Activated naive CD8-positive, alpha-beta T cell treated with anti-CD3 and anti-CD28 coated beads, Interleukin-2, amount 50 U/mL, for 16 hours (primary cell): ENCODE measurements around the gene CD244.
"Not testable (repeated sequence)": the region's sequence is repeated elsewhere in the genome, so short reads cannot be mapped to it uniquely, and the experiment has no call there.

Source experiments
- DNase-seq: peaks from one replicate; pipeline ENCODE4 v3.0.0-alpha.2; 2020; ENCODE audit warnings: low read depth, low spot score

Gene CD244

GRCh38 chr1:160879056-160879455 is 16.4 kb upstream of the CD244 start:
- no peak for DNase-seq

- no peak for DNase-seq
Observed at GRCh38 chr1:160877221-160877620, 14.5 kb upstream of the CD244 start.

- DNase-seq: no peak
Observed at GRCh38 chr1:160876311-160876710, 13.6 kb upstream of the CD244 start.

- DNase-seq: not testable (repeated sequence)
Observed at GRCh38 chr1:160875591-160875990, 12.9 kb upstream of the CD244 start.

- DNase-seq: no peak
Observed at GRCh38 chr1:160874935-160875334, 12.2 kb upstream of the CD244 start.

GRCh38 chr1:160868141-160868540 is 5.5 kb upstream of the CD244 start:
- no peak for DNase-seq

GRCh38 chr1:160867651-160868050 is 5.0 kb upstream of the CD244 start:
- not testable (repeated sequence) for DNase-seq

- no peak for DNase-seq
Observed at GRCh38 chr1:160866695-160867260, 4.1 kb upstream of the CD244 start.

GRCh38 chr1:160866001-160866694 is 3.5 kb upstream of the CD244 start:
- no peak for DNase-seq

GRCh38 chr1:160865337-160865736 is 2.6 kb upstream of the CD244 start:
- no peak for DNase-seq

GRCh38 chr1:160864173-160864572 is 1.5 kb upstream of the CD244 start:
- DNase-seq: no peak

GRCh38 chr1:160863774-160864131 is 1.1 kb upstream of the CD244 start:
- DNase-seq: no peak

GRCh38 chr1:160863061-160863773 is 530 bp upstream of the CD244 start:
- DNase-seq: no peak

- DNase-seq: no peak
Observed at GRCh38 chr1:160860840-160861505, 1.7 kb downstream of the CD244 start.

- no peak for DNase-seq
Observed at GRCh38 chr1:160859166-160859565, 3.5 kb downstream of the CD244 start.

GRCh38 chr1:160858507-160858906 is 4.2 kb downstream of the CD244 start:
- no peak for DNase-seq

- DNase-seq: no peak
Observed at GRCh38 chr1:160858097-160858496, 4.6 kb downstream of the CD244 start.

- DNase-seq: no peak
Observed at GRCh38 chr1:160855181-160855981, 7.3 kb downstream of the CD244 start.

GRCh38 chr1:160853754-160854153 is 8.9 kb downstream of the CD244 start:
- DNase-seq: no peak

- no peak for DNase-seq
Observed at GRCh38 chr1:160853014-160853413, 9.7 kb downstream of the CD244 start.

GRCh38 chr1:160850993-160851392 is 11.7 kb downstream of the CD244 start:
- no peak for DNase-seq

GRCh38 chr1:160850541-160850940 is 12.1 kb downstream of the CD244 start:
- DNase-seq: no peak
